HG03025 (cell line): ENCODE data around the gene IFIT3.
"Not testable (repeated sequence)": the region's sequence is repeated elsewhere in the genome, so short reads cannot be mapped to it uniquely, and the experiment has no call there.

ENCODE experiments used
- ATAC-seq: cut with Tn5 transposase; IDR thresholded peaks from one replicate; pipeline ENCODE4 v1.9.1; 2021; ENCODE audit warnings: mild to moderate bottlenecking, moderate library complexity; ENCODE audit not compliant: unreplicated experiment, low FRiP score

IFIT3 gene, protein sequence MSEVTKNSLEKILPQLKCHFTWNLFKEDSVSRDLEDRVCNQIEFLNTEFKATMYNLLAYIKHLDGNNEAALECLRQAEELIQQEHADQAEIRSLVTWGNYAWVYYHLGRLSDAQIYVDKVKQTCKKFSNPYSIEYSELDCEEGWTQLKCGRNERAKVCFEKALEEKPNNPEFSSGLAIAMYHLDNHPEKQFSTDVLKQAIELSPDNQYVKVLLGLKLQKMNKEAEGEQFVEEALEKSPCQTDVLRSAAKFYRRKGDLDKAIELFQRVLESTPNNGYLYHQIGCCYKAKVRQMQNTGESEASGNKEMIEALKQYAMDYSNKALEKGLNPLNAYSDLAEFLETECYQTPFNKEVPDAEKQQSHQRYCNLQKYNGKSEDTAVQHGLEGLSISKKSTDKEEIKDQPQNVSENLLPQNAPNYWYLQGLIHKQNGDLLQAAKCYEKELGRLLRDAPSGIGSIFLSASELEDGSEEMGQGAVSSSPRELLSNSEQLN

GRCh38 chr10:89327803-89328441, at the start of gene IFIT3:
Gene IFIT3, plus strand, starts transcription at chr10:89327997. Its CDS starts 77 bp downstream, at chr10:89328074.
- no peak for ATAC-seq

DNA sequence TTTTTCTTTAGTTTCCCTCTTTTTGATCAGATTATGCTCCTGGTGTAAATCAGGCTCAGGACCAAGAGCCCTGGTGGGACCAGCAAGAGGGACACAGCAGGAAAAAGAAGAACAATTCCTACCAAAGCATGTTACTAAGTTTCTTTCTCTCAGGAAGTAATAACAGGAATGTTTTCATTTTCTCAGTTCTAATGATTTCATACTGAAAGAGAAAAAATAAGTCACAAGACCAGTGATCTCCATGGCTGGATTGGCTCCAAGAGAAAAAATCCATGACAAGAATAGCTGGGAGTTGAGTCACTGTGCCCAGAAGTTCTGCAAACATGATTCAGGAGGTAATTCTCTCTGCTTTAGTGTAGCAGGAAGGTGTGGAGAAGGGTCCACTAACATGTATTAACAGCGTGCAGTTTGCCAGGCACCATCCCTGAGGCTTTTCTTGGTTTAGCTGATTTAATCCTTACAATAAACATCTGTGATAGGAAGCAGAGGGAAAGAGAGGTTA, 49.7 kb upstream of the IFIT3 start:
- ATAC-seq, result no peak

- ATAC-seq, result no peak
These were observed 48.9 kb upstream of the IFIT3 start for GRCh38 chr10:89278900-89279392.

GRCh38 chr10:89279421-89279869, 48.4 kb upstream of the IFIT3 start:
- ATAC-seq, result no peak

- no peak for ATAC-seq
These were observed 47.3 kb upstream of the IFIT3 start for GRCh38 chr10:89280508-89280907.

GRCh38 chr10:89281606-89282395, 46.0 kb upstream of the IFIT3 start:
- no peak for ATAC-seq

GRCh38 chr10:89283025-89283935, 44.5 kb upstream of the IFIT3 start:
- no peak for ATAC-seq

- ATAC-seq, result no peak
These were observed 43.8 kb upstream of the IFIT3 start for GRCh38 chr10:89283936-89284475.

DNA sequence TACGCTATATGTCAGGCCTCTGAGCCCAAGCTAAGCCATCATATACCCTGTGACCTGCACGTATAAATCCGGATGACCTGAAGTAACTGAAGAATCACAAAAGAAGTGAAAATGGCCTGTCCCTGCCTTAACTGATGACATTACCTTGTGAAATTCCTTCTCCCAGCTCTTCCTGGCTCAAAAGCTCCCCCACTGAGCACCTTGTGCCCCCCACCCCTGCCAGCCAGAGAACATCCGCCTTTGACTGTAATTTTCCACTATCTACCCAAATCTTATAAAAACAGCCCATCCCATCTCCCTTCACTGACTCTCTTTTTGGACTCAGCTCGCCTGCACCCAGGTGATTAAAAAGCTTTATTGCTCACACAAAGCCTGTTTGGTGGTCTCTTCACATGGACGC, 43.1 kb upstream of the IFIT3 start:
- not testable (repeated sequence) for ATAC-seq

- not testable (repeated sequence) for ATAC-seq
These were observed 42.5 kb upstream of the IFIT3 start for GRCh38 chr10:89285303-89285702.

DNA sequence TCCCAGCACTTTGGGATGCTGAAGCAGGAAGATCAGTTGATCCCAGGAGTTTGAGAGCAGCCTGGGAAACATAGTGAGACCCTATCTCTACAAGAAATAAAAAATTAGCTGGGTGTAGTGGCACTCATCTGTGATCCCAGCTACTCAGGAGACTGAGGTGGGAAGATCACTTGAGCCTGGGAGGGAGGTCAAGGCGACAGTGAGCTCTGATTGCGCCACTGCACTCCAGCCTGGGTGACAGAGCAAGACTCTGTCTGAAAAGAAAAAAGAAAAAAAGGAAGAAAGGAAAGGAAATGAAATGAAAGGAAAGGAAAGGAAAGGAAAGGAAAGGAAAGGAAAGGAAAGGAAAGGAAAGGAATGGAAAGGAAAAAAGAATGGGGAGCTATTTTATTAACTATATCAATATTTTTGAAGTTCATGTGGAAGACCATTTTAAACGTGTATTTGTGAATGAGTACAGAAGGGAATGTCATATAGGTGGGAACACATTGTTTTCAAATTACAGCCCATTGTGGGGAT, 33.0 kb upstream of the IFIT3 start:
- ATAC-seq, result no peak

- ATAC-seq, result no peak
These were observed 32.2 kb upstream of the IFIT3 start for GRCh38 chr10:89295597-89295996.

GRCh38 chr10:89296220-89296648, 31.6 kb upstream of the IFIT3 start:
- ATAC-seq, result no peak

DNA sequence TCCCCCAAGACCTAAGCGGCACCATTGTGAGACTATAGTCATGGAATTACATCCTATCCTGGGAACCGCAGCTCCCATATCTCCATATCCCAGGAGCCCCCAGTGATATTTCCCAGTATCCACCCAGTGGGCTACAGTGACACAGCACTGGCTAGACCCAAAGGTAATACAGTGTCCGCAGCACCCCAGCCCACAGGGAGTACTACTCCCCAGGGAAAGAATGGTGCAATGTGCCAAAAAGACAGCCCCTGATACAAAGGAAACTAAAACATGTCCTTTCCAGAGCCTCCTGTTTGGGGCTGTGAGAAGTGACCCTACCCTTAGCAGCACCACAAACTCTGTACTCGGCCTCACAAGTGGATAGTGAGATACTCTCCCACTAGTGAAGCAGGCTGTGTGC, 30.4 kb upstream of the IFIT3 start:
- ATAC-seq, result no peak

DNA sequence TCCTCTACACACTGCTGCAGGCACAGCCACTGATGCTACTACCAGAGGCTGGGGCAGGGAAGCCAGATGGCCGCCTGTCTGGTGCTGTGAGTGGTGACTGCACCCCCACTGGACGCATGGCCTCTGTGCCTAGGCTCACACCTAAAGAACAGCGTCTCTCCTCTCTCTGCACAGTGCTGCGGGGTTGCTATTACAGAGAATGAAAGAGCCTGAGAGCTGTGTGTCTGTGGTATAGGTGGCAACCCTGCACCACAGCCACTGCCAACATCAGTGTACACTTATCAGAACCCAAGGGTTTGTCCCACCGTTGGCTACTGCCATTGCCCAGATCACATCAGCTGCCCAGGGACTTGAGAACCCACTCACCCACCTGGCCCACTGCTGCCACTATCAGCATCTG, 30.0 kb upstream of the IFIT3 start:
- ATAC-seq, result no peak

DNA sequence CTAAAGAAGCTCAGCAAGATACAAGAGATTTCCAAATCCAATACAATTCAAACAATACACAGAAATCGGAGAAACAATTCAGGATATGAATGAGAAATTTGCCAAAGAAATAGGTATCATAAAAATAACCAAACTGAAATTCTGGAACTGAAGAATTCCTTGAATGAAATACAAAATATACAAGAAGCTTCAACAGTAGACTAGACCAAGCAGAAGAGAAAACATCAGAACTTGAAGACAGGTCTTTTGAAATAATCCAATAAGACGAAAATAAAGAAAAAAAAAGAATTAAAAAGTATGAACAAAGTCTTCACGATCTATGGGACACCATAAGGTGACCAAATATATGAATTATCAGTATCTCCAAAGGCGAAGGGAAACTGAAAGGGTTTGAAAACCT, 28.8 kb upstream of the IFIT3 start:
- no peak for ATAC-seq

GRCh38 chr10:89301232-89301631, 26.6 kb upstream of the IFIT3 start:
- ATAC-seq, result no peak

GRCh38 chr10:89301721-89302445, 25.9 kb upstream of the IFIT3 start, which contains the start of gene IFIT2:
Gene IFIT2, plus strand, starts transcription at chr10:89302046. Its CDS starts 78 bp downstream, at chr10:89302124.
- ATAC-seq, result peak; percentile 81
